Hypothalamus (tissue), 51 donors: ENCODE measurements around the gene KCNIP1.
A peak's percentile ranks its signal among the peaks of the same experiment; 100 is the strongest.

ENCODE experiments used
- DNase-seq, 51 donors: peaks; one replicate each; lab custom pipeline; 2025; lab: John Stamatoyannopoulos, UW

KCNIP1 gene

DNA sequence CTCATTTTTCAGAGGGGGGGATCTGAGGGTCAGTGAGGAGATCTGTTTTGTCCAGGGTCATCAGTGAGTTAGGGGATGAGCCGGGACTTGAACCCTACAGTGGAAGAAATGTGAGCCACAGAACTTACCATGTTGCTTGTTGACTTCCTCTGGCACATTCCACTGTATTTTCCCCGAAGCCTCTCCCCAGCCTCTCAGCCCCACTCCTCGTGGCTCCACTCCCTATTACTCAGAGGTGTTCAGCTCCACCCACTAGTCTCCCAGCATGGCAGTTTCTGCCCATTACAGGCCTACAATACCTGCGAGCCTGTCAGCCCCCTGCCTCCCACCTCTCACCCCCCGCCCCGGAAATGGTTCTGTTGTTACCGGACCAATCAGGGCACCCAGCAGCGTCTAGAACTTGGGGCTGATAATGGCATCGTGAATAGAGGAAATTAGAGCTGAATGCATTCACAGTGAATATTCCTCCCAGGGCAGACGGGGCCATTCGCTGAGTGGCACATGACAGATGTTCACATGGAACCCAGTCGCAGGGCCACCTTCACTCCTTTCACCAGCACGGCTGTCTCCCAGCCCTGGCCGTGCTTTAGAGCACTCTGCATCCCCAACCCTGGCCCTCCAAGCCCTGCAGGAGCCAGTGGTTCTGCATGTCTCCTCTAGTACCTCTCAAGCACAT, 81.6 kb downstream of the KCNIP1 start:
- DNase-seq: no peak

DNA sequence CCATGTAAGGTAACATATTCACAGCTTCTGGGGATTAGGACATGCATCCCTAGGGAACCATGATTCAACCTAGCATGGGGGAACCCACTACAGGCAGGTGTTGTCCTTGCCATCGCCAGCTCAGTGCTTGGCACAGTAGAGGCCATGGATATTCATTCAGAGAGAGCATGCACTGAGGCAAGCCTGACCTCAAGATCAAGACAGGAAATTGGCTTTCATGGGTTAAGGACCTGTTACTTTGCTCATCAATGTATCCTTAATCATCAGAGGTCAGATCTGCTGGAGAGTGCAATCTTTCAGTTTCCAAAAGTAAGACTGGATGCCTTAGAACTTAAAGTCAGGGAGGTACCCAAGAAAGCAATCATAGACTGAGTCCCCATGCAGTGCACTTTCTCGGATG, 84.0 kb downstream of the KCNIP1 start:
- DNase-seq: no peak

DNA sequence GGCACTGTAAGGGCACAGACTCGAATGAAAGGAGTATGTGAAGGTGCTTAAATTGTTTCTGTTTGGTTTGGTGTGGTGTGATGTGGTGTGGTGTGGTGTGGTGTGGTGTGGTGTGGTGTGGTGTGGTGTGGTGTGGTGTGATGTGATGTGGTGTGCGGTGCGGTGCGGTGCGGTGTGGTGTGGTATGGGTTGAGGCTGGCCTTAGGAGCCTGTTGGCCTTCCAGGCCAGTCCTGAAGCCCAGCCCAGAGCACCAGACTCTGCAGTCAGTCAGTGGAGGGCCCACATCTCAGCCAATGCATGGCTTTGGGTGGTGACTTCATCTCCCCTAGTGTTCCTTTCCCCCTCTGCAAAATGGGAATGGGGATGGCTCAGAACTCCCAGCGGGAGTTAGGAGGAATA, 85.8 kb downstream of the KCNIP1 start:
- no peak for DNase-seq

DNA sequence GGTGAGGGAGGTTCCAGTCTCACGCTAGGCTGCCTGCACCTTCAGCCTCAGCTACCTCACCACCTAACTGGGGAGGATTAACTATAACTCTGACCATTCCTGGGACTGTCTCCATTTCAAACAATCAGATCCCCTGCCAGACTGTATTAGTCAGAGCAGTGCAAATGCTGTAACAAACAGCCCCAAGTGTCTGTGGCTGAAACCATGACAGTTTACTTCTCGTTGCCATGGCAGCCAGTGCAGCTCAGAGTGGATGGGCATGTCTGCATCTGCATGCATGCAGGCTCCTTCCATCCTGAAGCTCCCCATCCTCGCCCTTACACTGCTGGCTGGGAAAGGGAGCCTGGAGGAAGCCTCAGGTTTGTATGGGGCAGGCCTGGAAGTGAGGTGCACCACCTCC, 86.7 kb downstream of the KCNIP1 start:
- no peak for DNase-seq

DNA sequence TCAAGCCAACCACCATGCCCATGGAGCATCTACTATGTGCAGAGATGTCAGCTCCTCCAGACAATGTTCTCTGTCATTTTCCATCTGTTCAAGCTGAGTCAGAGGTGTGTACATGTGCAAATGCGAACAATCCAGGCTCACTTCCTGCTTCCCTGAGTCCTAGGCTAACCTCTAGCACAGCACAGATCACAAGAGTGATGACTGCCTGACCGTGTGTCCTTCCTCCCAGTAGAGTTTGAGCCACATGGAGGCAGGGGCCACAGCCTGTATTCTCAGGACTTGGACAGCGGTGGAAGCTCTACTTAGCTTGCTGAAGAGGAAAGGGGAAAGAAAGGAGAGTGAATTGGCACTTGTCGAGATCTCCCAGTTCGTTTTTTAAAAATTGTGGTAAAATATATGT, 87.2 kb downstream of the KCNIP1 start:
- DNase-seq: no peak

DNA sequence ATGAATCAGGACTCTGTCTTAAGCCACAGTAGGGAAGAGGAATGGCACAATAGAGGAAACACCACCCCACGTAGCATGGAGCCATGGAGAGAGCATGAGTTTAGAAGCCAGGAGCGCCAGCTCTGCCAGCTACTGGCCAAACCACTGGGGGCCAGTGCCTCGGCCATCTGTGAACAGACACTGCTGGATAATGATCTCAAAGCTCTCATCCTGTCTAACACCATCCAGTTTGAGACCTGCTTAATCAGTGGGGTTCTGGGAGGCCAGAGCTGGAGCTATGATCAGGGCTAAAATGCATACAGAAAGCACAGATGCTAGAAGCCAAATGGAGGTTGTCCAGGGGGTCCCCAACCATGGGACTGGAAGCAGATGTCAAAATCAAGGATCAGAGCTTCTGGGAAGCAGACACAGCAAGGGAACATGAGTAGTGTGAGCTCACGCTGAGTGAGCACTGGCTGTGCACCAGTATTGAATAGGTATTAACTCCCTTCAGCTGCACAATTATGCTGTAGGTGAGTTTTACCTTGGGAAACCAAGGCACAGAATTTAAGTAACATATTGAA, 92.7 kb downstream of the KCNIP1 start:
- DNase-seq: peak in 1 of 51 donors; percentile 18

DNA sequence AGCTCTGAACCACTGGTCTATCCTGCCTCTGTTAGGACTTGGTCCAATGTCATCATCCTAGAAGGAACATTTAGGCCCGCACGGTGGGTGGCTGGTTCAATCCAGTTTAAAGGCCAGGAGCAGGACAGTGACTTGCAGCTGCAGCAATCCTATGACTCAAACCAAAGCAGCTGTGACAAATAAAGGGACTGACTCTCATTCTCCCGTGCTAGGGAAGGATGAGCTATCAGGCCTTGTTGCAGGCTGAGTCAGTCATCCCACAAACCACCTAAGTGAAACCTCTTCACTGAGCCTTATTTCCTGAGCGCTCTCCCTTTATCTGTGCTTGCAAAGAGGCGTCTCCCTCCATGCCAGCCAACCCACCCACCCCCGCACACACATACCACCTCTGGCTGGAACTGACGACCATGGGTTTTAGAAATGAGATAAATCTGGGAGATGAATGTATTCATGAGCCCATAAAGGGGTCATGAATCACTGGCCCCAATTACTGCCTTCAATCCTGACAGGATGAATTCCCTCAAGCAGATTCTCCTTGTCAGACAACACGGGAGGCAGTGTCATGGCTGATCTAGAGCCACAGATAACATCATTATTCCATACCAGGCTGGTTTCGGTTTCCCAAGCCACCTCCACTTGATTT, 93.4 kb downstream of the KCNIP1 start:
- DNase-seq: peak in 13 of 51 donors; percentile 12 to 72 (median 33)

DNA sequence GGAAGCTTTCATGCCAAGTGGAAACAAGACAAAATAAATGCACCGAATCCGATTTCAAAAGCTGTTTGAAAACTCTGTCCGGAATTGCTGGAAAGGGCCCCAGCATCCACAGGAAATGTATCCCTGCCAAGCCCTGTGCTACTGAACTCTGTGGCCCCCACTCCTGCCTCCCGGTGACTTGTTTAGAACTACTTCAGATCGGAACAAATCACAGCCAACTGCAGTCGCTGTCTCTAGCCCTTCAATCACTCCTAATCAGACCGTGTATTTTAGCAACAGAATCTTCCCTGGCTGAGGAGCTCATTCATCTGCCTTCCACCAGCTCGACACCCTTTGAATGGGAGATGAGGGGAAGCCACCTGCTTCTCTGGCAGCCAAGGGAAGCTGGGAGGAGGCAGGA, 94.1 kb downstream of the KCNIP1 start:
- DNase-seq: peak in 27 of 51 donors; percentile 17 to 67 (median 30)

DNA sequence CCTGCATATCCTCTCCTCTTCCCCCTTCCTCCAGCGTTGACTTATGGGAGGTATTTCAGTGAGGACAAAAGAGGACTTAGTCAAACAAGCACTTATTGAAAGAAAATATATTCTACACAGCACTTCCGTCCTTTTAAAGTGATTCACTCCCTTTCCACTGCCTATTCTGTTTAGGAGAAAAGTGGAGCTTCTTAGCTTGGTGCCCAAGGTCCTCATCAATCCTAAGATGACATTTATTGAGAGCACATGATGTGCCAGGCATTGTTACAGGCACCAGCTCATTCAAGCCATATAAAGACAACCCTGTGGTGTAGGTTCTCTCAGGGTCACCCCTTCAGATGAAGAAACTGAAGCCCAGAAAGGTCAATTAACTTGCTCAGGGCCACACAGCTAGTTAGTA, 95.9 kb downstream of the KCNIP1 start:
- no peak for DNase-seq

DNA sequence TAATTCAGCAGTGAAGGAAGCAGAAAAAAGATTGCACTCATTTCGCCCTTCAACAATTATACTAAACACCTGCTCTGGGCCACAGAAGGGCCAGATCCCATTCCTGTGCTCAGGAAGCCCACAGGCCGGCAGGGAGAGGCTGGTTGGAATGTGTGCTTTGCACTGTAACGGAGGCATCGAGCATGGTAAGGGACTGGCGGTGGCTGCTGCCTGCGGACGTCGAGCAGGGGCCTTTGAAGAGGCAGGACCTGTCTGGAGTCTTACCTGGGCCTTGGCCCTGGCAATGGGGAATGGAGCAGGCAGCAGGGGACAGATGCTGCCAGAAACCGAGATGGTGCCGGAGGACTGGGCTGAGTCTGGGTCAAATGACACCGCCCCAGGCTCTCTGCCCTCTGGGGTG, 97.8 kb downstream of the KCNIP1 start:
- DNase-seq: no peak

DNA sequence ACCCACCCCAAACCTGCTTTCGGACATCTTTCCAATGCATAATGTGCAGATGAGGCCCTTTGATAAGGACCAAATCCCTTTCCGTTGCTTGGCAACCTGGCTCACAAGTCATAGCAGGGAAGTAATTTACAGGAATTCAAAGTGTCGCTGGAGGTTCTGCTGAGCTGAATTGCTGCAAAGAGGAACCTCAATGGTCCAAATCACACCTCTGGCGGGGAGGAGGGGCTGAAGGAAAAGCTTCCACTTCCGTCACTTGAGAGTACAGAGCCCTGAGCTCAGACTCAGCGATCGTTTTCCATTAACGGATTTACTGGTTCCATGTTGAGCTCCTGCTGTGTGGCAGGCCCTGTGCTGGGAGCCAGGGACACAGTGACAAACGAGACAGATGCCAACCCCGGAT, 99.3 kb downstream of the KCNIP1 start:
- DNase-seq: peak in 3 of 51 donors; percentile 28 to 43 (median 28)

DNA sequence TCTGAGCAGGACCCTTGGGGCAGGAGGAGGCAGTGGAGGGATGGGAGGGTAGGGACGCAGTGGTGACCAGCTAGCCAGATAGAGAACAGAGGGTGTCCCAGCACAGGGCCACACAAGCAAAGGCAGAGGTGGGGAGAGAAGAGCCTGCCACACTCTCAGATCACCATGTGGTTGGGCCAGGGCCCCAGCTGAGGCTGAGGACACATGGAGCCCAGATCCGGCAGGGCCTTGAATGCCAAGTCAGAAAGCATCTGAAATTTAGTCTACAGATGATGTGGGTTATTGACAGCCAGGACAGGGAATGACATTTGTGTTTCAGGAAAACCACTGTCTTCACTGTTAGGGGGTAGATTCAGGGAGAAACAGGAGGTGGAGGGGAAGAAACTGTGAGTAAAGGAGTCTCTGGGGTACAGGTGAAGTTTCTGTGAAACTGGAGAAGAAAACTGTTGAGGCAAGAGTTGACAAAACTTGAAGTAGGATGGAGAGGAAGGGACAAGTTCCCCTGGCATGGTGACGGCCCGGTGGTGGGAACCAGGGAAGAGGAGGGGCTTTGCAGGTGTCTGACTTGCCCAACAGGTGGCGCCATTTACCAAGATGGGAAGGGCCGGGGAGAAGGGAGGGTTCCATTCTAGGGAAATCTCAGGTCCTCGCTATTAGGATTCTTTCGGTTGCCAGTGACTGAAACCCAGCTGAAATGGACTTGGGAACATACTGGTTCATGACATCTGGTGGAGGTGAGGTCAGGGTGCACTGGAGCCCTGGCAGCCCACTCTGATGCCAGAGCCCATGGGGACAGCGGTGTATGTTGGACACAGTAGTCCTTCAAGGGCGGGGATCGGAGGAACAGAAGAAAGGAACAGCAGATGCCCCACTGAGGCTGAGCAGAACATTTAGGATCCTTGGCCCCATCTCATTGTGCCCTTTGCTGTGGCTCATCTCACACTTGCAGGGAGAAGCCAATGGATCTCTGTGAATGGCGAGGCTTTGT, 100.1 kb downstream of the KCNIP1 start:
- peak in 27 of 51 donors; percentile 8 to 57 (median 33) for DNase-seq

DNA sequence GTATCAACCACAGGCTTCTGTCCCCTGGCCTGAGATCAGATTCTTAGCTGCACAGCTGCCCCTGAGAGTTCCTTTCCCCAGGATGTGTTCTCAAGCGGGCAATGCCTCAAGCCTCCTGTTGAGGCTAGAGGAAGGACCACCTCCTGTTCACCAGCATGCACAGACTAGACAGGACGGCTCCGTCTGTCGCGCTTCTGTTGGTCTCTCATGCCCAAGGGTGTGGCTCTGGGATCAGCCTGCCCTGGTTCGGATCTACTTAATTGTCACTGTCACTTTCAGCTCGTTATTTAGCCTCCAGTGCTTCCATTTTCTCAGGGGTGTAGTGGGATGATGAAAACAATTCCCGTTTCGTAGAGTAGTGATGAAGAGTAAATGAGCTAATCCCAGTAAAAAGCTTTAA, 103.1 kb downstream of the KCNIP1 start:
- no peak for DNase-seq

DNA sequence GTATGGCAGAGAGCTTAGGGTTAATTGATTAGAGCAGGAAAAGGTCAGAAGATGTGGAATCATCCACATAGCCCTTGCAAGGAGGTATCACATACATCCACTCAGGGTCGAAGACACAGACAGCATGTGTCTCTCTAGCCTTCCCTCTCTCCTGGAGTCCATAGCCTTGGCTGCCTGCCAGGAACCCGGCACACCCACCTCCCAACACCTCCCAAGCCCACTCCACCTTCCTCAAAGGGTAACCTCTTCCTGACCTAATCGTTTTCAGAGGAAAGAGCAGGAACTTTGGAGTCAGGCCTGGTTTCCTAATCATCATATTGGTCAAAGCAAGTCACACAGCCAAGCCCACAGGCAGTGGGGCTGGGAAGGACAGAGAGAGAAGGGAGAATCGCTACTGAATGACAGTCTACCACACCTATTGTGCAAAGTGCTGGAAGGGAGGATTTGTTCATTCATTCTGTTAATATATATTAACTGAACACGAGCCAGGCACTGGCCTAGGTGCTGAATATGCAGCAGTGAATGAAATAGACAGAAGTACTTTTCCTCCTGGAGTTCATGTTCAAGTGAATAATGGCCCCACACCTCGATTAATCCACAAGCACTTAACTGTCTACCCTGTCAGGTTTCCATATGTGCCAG, 107.8 kb downstream of the KCNIP1 start:
- no peak for DNase-seq

DNA sequence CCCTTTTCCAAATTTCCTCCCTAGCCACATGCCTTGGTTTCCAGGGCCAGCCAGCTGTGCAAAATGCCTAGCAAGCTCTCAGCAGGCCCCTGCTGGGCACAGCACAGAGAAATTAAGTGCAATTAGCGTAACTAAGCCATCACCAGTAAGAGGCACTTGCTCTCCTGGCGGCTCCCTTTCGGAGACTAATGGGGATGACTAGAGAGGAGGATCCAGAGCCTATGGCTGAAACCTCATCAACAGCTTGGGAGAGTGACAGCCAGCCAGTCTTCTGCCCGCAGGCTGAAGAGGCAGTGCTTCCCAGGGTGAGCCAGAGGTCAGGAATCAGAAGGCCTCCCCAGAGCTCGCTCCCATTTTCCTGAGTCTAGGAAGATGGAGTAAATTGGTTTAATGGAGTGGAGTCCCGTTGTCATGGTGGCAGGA, 108.4 kb downstream of the KCNIP1 start:
- no peak for DNase-seq

DNA sequence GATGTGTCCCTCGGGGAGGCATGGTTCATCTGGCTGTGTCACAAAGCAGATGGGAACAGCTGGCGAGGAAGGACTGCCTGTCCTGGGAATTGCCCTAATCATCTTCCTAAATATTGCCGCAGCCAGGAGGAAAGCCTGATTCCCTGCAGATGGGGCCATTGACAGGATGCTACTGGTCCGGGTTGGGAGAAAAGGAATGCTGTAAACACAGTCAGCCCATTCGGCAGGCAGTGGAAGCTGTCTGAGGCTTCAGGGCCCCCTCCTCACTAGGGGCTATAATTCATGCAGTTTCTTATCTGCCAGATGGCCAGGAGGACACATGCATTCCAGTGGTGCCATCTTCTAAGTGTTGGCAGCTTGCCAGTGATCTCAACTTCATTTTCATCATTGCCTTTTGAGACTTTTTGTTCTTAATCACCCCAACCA, 110.3 kb downstream of the KCNIP1 start:
- no peak for DNase-seq

DNA sequence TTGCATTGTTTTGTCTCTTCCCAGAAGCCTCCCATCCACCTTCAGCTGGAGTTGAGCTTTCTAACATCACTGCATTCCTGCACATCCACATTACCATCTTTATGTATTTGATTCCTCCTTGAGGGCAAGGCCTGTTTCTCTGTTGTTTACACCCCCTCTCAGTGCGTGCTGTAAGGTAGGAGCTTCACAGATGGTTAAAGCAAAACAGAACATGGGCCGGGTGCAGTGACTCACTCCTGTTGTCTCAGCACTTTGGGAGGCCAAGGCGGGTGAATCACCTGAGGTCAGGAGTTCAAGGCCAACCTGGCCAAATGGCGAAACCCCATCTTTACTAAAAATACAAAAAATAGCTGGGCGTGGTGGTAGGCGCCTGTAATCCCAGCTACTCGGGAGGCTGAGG, 110.9 kb downstream of the KCNIP1 start:
- no peak for DNase-seq

DNA sequence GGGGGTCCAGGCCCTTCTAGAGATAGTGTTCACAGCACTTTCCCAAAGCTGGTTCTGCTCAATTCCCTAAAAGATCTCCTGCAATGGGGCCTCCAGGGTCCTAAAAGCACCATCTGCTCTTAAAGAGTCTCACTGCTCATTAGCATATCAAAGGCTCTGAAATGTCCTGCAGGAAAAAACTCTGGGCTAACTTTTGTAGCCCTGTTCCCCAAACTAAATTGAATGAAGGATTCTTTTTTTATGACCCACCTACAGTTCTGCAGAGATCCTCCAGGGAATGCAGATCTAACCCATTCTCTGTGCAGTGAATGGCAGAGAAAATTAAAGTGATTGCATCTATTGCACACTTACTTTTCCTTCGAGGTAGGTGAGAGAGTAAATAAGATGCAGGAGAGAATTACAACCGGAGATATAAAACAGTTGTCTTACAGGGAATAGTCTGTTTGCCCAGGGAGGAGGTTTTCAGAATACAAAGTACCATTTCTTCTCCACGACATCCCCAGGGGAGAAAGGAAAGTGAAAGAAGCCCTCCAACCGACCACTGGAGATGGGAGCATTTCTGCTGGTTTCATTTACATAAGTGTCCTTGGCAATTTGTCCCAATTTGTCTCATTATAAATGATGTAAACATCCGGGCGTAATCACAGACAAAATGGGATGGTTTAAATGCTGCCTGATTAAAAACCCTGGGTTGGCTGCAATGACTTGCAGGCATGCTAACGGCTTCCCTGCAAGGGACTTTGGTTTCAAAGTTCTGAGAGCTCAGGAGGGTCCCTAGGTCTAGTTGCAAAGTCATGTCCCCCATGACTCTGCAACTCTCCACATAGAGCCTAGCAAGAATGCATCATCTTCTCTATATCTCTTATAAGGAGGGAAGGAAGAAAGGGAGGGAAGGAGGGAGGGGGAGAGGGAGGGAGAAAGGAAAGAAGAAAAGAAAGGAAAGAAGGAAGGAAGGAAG, 114.0 kb downstream of the KCNIP1 start:
- no peak for DNase-seq

DNA sequence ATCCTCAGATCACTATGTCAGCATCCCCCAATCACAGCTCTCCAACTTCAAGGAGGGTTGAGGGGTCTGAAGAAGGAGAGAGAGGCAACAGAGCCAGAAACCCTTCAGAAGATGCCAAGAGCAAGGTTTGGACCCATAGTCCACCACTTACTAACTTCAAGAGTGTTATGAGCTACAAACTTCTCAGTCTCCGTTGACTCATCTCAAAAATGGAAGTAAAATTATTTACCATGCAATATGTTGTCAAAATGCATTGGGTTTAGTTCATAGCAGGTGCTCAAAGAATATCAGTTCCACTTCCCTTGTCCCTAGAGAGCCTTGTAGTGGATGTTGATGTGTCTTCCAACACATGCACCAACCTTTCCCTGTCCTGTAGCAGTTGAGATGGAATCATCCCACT, 116.0 kb downstream of the KCNIP1 start:
- no peak for DNase-seq
